IPS-18c (cell line): ENCODE results near the gene KRTAP4-2.
"Not testable (repeated sequence)": the region's sequence is repeated elsewhere in the genome, so short reads cannot be mapped to it uniquely, and the experiment has no call there.

Experiments used
- H3K4me3 ChIP-seq: 2 replicates; pipeline ENCODE4 v1.7.0; 2013; ENCODE audit warnings: low read depth, mild to moderate bottlenecking, low read length, moderate library complexity; ENCODE audit not compliant: insufficient read depth
- H3K9me3 ChIP-seq: one replicate; pipeline ENCODE4 v1.6.1; 2013; ENCODE audit warnings: mild to moderate bottlenecking, low read length, moderate library complexity; ENCODE audit not compliant: control insufficient read depth, insufficient read depth

Gene KRTAP4-2

GRCh38 chr17:41139865-41140264, 38.2 kb downstream of the KRTAP4-2 start:
- not testable (repeated sequence) for H3K4me3 ChIP-seq, H3K9me3 ChIP-seq

DNA sequence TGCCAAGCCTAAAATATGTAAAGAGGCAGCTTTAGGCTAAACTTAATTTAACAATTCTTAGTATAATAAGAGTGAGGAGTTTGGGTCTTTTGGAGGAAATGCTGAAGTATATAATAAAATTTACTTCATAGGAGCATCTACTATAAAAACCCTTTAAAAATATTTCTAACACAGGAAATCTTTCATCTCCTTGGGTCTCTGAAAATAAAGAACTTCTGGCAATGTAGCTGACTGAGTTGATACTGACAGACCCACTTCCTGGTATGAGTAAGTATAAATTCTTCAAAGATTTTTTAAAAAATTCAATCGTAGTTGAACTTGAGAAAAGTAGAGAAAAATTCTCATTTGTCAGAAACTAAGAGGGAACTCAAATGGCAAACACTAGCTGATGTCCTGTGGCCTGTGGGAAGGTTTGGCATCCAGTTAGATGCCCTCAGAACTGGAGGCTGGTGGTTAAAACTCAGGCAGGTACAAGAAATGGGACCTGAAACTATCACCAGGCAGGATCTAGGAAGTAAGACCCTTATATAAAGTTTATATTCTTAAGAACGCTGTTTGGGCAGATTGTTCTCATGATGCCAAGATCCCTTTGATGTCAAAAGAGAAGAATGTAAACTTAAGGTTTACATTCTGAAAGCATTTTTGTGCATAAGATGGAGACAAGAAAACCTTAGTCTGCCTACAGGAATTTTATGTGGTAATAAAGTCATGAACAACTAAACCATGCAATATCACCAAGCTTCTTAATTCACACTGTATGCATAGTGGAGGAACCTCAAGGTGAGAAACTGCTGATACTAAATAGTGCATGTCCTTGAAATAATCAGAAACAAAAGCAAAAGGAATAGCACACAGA, 43.9 kb downstream of the KRTAP4-2 start:
- H3K4me3 ChIP-seq: no peak overlapping the region

GRCh38 chr17:41131979-41132378, 46.0 kb downstream of the KRTAP4-2 start:
- Histone ChIP-seq H3K9me3 (no peaks in the 10 kb centered on the region), H3K4me3 (no peak overlapping the region)

More for the DNA sequence above, 43.9 kb downstream of the KRTAP4-2 start:
- no peaks in the 10 kb centered on the region for H3K9me3 ChIP-seq
